GM10248 (cell line): Measurements from ENCODE around the gene PTPRN2.

Experiments used
- CTCF ChIA-PET: fragments of 300-600 bp; sonication (Branson Sonifier 250); formaldehyde crosslinking; extraction: SDS; loops from one replicate; lab custom pipeline; 2021; ENCODE audit warnings: antibody characterized with exemption; lab: Yijun Ruan, JAX
- POLR2A ChIA-PET: fragments of 350-650 bp; sonication (Branson Sonifier 250); formaldehyde crosslinking; extraction: SDS; loops from one replicate; lab custom pipeline; 2020; ENCODE audit warnings: antibody characterized with exemption; lab: Yijun Ruan, JAX
- DNase-seq: peaks from one replicate; pipeline ENCODE4 v3.0.0; 2012; ENCODE audit errors: extremely low spot score
- TF ChIP-seq, protein P1 (sequence below): IDR thresholded peaks from 2 replicates; pipeline ENCODE4 v1.5.1; 2012; ENCODE audit warnings: mild to moderate bottlenecking, low read depth; ENCODE audit errors: extremely low read depth, missing control alignments, control extremely low read depth

The PTPRN2 gene

DNA sequence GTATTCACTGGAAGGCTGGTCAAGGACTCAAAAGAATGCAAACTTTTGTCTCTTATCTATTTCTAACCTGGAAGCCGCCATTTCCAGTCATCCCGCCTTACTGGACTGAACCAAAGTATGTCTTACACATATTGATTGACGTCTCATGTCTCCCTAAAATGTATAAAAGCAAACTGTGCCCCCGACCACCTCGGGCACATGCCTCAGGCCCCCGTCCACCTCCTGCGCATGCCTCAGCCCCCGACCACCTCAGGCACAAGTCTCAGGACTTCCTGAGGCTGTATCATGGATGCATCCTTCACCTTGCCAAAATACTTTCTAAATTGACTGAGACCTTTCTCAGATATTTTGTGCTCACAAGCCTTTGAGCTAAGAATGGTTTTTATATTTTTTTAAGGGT lies 148.6 kb downstream of the PTPRN2 start:
- DNase-seq: no peak
- POLR2A ChIA-PET: no interaction called here
- CTCF ChIA-PET: no interaction called here
- TF ChIP-seq, protein P1, sequence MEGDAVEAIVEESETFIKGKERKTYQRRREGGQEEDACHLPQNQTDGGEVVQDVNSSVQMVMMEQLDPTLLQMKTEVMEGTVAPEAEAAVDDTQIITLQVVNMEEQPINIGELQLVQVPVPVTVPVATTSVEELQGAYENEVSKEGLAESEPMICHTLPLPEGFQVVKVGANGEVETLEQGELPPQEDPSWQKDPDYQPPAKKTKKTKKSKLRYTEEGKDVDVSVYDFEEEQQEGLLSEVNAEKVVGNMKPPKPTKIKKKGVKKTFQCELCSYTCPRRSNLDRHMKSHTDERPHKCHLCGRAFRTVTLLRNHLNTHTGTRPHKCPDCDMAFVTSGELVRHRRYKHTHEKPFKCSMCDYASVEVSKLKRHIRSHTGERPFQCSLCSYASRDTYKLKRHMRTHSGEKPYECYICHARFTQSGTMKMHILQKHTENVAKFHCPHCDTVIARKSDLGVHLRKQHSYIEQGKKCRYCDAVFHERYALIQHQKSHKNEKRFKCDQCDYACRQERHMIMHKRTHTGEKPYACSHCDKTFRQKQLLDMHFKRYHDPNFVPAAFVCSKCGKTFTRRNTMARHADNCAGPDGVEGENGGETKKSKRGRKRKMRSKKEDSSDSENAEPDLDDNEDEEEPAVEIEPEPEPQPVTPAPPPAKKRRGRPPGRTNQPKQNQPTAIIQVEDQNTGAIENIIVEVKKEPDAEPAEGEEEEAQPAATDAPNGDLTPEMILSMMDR: no peak

DNA sequence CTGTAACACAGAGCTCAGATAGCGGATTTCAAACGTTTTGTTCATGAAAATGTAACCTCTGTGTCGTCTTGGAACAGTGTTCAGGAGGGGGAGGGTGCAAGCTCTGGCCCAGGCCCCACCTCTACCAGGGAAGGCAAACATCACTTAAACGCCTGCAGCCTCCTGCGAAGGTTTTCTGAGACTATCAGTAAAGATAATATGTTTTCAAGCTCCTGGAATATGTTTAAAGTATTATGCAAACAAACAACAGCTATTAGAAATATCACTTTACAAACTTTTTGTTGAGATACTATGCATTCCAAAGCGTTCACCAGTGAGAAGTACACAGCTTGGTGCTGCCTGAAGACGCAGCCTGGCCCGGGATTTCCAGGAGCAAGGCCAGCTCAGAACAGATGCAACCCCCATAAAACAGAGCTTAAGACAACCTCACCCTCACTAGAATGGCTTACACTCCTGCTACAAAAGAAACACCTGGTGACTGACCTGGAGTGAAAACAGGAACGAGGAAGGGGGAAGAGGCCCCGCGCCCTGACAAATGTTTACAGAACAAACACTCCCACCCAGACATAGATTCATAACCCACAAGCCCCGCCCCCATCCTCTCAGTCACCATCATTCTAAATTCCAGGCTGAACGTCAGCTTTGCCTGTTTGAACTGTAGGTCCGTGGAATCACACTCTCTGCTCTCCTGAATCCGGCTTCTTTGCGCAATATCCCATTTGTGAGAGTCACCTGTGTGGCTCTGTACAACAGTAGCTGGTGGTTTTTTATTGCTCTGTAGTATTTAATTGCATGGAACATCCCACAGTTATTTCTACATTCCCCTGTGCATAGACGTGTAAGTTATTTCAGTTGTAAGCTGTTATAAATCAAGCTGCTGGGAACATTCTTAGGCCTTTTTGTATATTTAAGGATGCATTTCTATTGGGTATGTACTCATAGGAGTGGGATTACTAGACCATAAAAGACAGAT lies 155.0 kb downstream of the PTPRN2 start:
- TF ChIP-seq, protein P1: no peak
- ChIA-PET POLR2A (no interaction called here), CTCF (no interaction called here)
- no peak for DNase-seq

DNA sequence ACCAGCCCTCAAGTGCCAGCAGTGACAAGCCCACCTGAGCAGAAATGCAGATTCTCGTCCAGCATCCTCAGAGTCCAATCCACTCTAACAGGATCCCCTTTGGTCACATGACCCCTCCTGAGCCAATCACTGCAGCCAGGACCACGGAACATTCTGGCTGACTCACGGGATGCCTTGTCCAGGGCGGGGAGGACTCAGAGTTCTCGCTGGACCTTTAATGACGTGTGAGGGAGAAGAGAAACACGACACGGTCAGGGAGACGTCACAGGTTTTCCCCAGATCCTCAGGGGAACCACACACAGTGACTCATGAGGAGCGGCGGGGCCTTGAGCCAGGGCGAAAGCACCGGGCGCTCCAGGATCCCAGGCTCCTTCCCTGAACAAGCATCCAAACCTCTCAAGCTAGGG lies 155.7 kb downstream of the PTPRN2 start:
- POLR2A ChIA-PET: no interaction called here

DNA sequence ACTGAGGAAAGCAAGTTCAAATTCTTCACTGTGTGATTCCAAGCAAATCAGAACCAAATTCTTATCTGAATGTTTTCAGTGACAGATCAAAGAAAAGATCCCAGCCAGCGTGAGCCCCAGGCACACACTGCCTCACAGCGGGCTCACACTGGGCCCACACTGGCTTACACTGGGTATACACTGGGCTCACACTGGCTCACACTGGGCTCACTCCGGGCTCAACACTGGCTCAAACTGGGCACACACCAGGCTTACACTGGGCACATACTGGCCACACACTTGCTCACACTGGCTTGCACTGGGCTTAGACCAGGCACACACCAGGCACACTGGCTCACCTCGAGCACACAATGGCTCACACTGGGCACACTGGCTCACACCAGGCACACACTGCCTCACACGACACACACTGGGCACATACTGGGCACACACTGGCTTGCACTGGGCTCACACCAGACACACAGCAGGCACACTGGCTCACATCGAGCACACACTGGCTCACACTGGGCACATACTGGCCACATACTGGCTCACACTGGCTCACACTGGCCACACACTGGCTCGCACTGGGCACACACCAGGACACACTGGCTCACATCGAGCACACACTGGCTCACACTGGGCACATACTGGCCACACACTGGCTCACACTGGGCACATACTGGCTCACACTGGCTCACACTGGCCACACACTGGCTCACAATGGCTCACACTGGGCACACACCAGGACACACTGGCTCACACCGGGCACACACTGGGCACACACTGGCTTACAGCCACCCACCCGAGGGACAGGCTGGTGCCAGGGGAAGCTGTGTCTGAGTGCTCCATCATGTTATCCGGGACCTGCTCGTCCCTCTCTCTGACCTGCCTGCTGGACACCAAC lies 156.3 kb downstream of the PTPRN2 start:
- POLR2A ChIA-PET: no interaction called here
- TF ChIP-seq, protein P1: no peak
- CTCF ChIA-PET: no interaction called here
- DNase-seq: no peak

More for the DNA sequence above, 155.7 kb downstream of the PTPRN2 start:
- DNase-seq: no peak
- TF ChIP-seq, protein P1: no peak
- CTCF ChIA-PET: no interaction called here

DNA sequence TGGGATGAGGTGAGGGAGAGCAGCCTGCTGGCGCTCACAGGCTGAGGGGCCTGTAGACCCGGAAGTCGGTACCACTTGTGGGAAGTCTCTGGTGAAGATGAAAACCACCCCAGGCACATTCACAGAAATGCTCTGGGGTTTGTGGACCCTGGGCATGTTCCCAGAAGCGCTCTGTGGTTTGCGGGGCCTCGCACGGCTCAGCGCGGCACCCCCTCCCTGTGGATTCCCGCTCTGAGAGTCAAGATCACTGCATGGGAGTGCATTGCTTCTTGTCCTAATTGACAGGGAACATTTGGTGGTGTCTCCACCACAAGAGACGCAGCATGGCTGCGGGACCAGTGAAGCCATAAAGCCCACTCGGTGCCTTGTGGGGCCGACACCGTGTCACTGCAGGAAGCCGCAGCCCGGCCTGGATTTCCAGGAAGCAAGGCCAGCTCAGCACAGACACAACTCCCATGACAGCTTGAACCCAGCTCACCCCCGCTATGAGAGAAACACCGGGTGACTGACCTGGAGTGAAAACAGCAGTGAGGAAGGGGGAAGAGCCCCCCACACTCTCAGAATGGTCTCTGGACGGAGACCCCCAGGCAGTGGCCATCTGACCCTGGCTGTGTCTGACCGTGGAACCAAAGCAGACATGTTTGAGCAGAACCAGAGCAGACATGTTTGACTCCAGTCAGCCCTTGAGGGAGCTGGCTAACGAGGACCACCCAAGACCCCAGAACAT lies 157.2 kb downstream of the PTPRN2 start:
- TF ChIP-seq, protein P1: no peak
- ChIA-PET POLR2A (no interaction called here), CTCF (no interaction called here)
- DNase-seq: no peak
